ENCODE measurements around the gene GLIS1. TPM values are rescaled to one million over a fixed set of nuclear protein-coding genes. Genes with fewer than 3 reads are reported as not detected.

Gene GLIS1
- total RNA-seq, 1 experiment from 2014 or later = 0.14 TPM

DNA sequence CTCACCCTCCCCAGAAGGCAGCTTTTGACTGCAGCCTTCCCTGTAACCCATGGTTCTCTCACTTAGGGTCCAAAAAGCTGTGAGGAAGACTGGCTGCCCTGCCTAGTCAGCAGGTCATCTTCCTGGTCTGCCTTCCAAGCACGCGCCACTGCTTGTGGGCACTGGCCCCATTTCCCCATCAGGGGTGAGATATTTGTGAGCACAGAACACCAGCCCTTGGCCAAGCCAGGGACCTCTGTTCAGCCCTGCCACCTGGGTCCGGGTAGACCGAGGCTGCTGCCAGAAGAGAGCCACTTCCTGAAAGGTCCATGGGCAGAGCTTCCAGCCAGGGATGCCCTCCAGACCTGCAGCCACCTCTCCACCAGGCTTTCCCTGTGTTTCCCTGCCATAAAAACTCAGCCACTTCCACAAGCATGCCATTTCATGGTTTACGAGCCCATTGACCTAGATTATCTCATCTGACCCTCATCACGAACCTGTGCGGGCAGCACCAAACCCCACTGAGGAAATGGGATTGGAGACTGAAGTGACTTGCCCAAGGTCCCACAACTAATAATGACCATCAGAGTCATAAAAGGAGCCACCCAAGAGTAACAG lies 40.5 kb downstream of the GLIS1 start:
- DNase-seq (ENCODE audit: low spot score) = peak; percentile 69
- in situ Hi-C loops (cut with HindIII; ENCODE audit: low sequenced_read_pairs) = no loop called here

DNA sequence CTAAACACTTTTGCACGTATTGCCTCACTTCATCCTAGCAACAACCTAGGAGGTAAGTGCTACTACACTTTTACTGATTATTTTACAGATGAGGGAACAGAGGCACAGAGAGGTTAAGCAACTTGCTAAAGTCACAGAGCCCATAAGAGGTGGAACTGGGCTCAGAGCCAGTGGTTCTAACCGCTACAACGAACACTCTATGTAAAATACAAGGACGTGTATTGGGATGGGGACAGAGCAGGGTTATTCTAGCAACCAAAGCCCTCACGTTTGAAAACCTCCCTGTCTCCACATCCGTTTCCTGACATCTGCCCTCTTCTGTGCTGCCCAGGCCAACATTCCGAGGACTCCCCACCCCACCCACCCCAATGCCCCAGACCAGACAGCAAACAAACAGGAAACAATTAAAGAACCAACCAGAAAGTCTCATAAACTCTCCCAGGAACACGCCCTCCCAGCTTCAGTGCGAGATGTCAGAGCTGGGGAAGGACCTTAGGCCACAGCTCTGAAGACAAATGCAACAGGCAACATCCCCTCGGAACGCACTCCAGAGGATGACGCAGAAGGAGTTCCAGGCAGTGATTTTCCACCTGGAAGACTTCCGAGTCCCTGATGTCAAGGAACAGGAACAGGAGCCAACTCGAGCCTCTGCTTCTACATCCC lies 41.1 kb downstream of the GLIS1 start:
- in situ Hi-C loops (cut with HindIII; ENCODE audit: low sequenced_read_pairs) = no loop called here
- no peak for DNase-seq (ENCODE audit: low spot score)

DNA sequence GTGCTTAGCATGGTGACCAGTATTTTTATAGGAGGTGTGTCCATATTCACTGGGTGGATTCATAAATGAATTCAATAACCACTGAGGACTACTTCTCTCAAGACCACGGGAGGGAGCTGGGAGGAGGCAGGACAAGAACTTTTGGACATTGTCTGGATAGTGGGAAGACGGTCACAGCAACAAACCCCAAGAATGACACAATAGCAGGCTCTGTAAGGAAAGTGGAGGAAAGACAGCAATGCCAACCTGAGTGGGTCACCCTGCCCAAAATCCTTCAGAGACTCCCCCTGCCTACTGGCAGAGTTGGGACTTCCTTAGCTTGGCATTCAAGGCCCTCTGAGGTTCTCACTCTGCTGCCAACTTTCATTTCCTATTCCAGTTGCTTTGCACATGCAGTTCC lies 42.0 kb downstream of the GLIS1 start:
- DNase-seq (ENCODE audit: low spot score) = no peak
- in situ Hi-C loops (cut with HindIII; ENCODE audit: low sequenced_read_pairs) = no loop called here

DNA sequence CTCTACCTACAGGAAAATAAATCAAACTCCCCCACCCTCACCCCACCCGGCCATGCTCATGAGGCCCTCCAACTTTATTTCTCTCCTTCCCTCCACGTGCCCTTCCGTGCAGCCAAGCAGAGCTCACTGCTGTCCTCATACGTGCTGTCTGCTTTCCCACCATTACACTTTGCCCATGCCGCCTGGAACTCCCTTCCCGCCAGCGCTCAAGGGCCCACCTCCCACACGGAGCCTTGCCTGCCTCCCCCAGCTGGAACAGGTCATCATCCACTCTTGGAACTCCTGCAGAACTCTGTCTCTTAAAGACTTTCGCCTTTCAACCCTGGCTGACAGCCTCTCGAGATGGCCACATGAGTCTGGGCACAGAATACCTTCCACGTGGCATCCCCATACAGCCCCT lies 42.4 kb downstream of the GLIS1 start:
- no peak for DNase-seq (ENCODE audit: low spot score)
- in situ Hi-C loops (cut with HindIII; ENCODE audit: low sequenced_read_pairs) = no loop called here

DNA sequence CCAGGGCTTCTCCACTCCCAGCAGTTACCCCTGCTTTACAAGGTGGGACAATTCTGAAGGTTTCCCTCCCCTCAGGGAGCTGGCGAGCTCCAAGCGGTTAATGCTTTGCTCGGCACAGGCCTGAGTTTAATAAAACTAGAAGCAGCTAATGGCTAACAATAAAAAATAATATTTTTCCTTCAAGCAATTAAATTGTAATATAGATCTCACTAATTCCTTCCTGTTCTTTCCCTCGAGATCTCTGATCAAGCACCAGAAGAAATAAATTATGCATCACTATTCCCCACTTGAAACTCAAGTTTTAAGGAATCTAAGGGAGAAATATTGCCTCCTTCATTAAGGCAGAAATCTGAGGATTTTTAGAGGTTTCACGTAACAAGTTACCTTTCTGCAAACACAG lies 42.9 kb downstream of the GLIS1 start:
- in situ Hi-C loops (cut with HindIII; ENCODE audit: low sequenced_read_pairs) = no loop called here
- no peak for DNase-seq (ENCODE audit: low spot score)

DNA sequence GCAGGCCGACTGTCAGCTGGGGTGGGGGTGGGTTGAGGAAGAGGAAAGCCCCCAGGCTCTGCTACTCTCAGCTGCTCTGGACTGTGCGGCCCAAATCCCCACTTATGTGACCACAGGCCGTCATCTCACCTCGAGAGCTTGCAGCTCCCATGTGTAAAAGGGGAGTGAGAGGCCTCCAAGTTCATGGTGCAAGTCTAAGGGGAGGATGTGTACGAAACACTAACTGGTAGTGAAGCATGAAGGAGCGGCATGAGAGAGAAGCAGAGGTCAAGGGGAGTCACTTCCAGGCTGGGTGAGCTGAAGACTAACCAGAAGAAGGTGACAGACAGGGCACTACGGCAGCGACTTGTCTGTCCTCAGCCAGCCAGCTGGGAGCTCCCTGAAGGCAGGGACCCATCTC lies 43.8 kb downstream of the GLIS1 start:
- in situ Hi-C loops (cut with HindIII; ENCODE audit: low sequenced_read_pairs) = no loop called here
- no peak for DNase-seq (ENCODE audit: low spot score)

DNA sequence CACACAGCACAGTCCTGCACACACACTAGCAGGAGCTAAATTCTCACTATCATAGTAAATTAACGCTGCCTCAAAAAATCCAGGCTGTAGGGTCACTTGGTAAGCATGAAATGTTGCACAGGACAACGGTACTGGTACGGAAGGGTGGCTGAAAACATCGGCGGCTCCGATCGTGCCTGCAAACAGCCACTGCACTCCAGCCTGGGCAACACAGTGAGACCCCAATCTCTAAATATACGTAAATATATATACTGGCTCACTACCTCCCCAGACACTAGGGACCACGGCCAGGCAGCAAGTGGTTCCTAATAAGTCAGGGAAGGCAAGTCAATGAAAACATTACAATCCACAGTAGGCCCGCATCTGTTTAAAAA lies 44.3 kb downstream of the GLIS1 start:
- in situ Hi-C loops (cut with HindIII; ENCODE audit: low sequenced_read_pairs) = no loop called here

DNA sequence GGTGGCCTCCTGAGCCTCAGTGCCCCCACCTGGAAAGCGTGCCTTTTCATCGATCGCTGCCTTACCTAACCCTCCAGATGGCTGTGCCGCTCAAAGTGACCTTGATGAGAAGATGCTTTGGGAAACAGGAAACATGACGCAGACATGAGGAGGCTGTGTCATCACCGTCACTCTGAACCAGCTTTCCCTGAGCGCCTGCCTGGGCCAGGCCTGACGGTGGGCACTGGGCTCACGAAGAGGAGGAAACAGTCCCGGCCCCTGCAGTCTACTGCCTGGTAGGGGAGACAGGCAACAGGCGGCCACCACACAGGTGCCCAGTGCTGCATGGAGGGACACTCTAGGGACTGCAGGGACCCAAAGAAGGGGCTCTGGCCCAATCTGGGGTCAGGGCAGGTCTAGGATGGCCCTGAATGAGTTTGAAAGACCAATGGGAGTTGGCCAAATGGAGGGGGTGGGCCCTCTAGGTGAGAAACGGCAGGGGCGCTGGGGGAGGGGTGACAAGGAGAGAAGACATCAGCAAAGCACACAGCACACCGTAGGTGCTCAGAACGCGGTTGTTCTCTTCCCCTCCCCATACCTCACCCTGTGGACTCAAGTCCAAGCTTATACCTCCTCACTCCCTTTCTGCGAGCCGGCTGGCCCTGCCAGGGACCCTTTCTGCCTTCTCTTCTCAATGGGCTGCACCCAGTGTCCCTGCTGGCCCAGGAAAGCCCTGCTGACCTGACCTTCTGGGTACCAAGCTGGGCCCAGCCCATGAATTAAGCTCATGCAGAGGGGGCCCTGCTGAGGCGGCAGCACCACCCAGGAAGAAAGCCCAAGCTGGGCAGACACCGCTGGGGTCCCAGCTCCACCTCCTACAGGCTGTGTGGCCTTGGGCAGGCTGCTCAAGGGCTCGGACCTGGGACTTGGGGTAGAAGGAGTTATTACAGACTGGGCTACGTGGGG lies 44.9 kb downstream of the GLIS1 start:
- DNase-seq (ENCODE audit: low spot score) = no peak
- in situ Hi-C loops (cut with HindIII; ENCODE audit: low sequenced_read_pairs) = no loop called here

More for the DNA sequence above, 44.3 kb downstream of the GLIS1 start:
- DNase-seq (ENCODE audit: low spot score) = no peak

DNA sequence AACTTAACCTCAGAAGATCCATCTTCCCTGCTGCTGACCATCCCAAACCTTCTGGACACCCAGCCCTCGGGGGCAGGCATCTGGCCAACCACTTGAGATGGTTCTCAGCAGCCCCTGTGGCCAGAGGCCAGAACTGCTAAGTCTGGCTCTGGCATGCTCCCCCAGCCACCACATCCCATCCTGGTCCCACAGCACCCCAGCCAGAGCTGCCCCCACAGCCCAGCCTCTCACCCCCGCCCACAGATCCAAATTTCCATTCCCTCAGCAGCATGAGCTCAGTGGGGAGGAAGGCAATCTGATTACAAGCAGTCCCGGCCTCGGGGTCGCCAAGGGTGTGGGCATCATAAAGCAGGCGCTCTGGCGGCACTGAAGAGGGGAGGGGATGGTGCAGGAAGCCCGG lies 45.6 kb downstream of the GLIS1 start:
- in situ Hi-C loops (cut with HindIII; ENCODE audit: low sequenced_read_pairs) = no loop called here
- no peak for DNase-seq (ENCODE audit: low spot score)

DNA sequence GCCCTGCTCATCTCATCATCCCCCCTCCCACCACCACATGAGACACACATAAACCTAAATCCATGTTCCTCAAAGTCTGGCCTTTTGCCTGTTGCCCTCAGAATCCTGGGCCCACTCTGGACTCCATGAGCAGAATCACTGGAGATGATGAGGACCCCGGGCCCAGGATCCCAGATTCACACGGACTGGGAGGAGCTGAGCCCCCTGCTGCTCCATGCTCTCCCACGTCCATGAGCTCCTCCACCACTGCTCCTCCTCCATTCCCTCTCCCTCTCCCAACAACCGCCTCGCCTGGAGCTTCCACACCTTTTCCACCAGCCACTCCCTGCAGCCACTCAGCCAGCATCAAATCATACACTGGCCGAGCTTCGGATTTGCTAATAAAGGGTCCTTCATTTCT lies 47.6 kb downstream of the GLIS1 start:
- DNase-seq (ENCODE audit: low spot score) = no peak
- in situ Hi-C loops (cut with HindIII; ENCODE audit: low sequenced_read_pairs) = no loop called here

DNA sequence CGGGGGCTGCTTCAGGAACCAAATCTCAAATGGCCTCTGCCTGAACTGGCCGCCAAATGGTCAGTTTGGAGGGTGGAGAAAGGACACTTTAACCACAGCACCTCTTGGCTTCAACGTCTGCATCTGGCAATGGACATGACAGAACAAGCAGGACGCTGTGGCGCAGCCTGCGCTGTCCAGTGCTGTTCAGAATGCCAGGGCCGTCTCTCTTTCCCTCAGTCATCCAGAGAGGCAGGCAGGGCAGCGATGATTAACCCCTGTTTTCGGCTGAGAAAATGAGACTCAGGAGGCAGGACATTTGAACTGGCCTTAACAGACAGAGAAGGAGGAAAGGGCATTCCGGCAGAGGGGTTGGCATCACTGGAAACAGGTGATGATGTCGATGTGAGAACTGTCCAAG lies 48.6 kb downstream of the GLIS1 start:
- DNase-seq (ENCODE audit: low spot score) = no peak
- in situ Hi-C loops (cut with HindIII; ENCODE audit: low sequenced_read_pairs) = no loop called here

DNA sequence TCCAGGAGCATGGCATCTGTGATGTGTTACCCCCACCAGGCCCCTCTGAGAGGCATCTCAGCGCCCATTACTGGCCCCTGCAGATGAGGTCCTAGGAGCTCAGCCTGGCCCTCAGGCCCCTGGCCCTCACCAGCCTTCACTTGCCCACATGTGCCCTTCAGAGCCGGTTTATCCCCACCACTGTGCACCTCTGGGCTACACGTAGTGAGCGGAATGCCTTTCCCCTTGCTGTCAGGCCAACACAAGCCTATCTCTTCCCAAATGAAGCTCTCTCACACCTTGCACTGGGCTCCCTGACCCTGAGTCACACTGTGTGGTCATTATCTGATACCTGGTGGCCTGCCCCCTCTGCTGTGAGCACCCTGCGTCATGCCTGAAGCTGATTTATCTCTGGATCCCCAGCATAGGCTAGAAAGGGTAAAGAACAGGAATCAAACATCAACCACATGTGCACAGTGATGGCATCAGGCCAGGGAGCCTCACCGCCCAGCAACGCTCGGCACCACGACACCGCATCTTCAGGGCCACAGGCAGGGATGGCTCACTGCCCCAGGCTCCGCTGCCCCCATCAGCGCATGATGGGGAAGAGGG lies 49.1 kb downstream of the GLIS1 start:
- no peak for DNase-seq (ENCODE audit: low spot score)
- in situ Hi-C loops (cut with HindIII; ENCODE audit: low sequenced_read_pairs) = no loop called here

DNA sequence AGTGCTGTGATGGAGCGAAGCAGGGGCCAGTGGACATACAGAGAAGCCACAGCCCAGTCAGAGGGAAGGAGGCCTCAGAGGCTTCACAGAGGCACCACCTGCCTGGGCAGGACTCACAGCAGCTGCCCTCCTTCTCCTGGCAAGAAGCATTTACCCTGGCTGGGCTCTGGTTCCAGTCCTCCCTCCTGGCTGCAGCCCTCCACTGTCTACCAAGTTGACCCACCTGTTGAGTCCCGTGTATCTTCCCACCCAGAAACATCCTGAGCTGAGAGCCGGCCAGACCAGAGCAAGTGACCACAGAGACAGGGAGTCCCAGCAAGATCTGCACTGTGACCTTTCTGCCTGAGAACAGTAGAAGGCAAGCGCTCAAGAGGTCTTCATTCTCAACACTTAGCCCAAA lies 49.7 kb downstream of the GLIS1 start:
- no peak for DNase-seq (ENCODE audit: low spot score)
- in situ Hi-C loops (cut with HindIII; ENCODE audit: low sequenced_read_pairs) = no loop called here

DNA sequence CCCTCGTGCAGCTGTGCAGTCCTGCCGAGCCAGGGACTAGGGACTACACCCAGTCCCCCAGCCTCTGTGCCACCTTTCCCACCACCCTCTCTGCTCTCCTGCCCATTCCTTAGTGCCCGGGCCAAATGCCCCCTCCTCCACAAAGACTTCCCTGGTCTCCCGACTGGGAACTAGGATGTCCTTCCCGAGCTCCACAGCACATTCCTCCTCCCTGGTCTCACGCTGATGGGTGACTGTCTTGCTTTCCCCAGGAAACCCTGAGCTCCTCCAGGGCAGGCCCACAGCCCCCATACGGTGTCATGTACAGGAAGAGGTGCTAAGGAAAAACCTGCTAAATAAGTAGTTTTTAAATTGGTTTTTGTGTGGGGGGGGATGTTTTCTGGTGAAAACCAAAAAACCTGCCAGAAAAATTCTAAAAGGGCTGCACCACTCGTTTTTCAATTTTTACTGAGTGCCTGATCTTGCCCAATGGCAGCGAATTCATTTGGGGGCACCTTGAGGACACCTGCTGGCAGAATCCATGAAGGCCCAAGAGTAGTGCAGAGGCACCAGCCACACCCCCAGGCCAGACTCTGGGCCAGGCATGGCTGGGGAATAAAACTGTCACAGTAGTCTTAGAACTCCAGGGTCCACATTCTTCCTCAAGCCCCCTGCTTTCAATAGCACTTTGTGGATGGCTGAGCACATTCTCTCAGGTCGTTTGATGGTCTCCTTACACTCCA lies 50.4 kb downstream of the GLIS1 start:
- DNase-seq (ENCODE audit: low spot score) = no peak
- in situ Hi-C loops (cut with HindIII; ENCODE audit: low sequenced_read_pairs) = no loop called here

DNA sequence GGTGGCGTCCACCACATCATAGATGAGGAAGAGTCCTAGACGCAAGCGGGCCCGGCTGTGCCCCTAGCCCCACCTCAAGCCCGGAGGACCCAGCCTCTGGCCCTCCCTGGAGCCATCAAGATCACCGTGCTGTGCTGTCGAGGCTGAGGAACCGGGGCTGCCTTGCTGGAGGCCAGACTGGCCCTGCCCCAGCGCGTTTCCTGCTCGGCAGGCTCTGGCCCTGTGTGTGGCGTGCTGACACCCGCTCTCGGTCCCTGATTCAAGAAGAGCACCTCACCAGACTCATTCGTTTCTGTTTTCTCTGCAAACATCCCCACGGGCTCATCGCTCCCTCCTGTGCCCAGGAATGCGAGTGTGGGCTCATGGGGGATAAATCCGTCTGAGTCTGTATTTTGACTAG lies 51.1 kb downstream of the GLIS1 start:
- DNase-seq (ENCODE audit: low spot score) = no peak
- in situ Hi-C loops (cut with HindIII; ENCODE audit: low sequenced_read_pairs) = no loop called here

DNA sequence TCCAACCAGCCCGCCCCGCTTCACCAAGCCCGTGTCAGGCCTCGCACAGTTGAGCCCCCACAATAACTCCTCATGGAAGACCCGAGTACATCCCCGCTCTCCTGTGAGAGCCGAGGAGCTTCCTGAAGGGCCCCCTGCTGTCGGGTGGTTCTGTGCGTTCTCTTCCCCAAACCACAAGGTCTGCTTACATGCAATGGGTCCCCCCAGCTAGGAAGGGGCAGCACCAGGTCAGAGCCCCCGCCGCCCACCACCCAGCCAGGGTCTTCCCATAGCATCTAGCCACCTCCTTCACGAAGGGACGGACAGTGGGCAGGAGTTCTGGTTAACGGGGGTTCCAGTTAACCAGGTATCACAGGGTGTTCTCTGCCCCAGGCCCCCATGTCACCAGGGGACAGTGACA lies 51.5 kb downstream of the GLIS1 start:
- DNase-seq (ENCODE audit: low spot score) = no peak
- in situ Hi-C loops (cut with HindIII; ENCODE audit: low sequenced_read_pairs) = no loop called here

DNA sequence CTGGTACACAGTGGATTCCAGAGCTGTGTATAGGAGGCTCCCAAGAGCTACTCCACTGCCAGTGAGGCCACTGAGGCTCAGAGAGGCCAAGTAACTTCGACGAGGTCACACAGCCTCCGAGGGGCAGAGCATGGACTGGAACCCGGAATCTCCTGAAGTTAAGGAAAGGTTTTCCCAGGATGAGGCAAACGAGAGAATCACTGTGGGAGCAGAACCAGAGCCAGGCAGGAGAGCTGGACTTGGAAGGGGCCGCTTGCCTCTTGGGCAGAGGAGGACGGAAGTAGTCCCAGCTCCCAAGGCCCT lies 52.0 kb downstream of the GLIS1 start:
- DNase-seq (ENCODE audit: low spot score) = no peak
- in situ Hi-C loops (cut with HindIII; ENCODE audit: low sequenced_read_pairs) = no loop called here

DNA sequence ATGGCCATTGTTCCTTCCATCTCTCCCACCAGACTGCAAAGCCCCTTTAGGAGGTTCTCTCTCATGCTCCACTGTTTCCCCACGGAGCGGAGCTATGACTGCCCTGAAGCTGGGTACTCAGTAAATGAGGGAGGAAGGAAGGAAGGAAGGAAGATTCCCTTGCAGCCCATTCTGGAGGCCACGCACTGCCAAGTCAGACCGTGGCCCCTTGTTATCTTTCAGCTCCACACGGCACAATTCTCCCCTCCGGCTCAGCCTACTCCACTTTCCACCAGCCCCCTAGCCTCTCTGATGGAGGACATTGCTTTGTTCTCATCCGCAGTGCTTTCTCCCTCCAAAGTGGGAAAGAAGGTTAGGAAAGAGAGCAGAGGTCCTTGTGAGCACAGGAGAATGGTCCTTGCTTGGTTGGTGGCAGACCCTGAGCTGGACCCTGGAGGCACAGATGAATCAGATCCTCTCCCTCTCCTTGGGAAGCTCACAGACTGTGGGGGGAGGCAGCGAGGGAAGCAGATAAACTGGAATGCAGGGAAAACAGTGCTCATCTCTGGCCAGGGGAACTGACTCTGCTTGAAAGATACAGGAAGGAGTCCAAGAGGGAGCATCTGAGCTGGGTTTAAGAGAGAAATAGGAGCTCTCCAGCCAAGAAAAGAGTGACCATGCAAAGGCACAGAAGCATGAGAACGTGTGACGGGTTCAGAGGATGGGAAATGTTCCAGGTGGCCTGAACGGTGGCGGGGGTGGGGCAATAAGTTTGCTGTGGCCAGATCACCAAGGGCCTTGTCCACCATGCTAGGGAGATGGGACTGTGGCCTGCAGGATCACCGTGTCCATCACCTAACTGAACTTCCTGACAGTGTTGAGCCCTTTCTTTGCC lies 52.6 kb downstream of the GLIS1 start:
- peak; percentile 58 for DNase-seq (ENCODE audit: low spot score)
- in situ Hi-C loops (cut with HindIII; ENCODE audit: low sequenced_read_pairs) = no loop called here

Data from G401 (cell line).